ENCODE results near the gene WDR91.
"Not testable (repeated sequence)": the region's sequence is repeated elsewhere in the genome, so short reads cannot be mapped to it uniquely, and the experiment has no call there.

WDR91 gene

DNA sequence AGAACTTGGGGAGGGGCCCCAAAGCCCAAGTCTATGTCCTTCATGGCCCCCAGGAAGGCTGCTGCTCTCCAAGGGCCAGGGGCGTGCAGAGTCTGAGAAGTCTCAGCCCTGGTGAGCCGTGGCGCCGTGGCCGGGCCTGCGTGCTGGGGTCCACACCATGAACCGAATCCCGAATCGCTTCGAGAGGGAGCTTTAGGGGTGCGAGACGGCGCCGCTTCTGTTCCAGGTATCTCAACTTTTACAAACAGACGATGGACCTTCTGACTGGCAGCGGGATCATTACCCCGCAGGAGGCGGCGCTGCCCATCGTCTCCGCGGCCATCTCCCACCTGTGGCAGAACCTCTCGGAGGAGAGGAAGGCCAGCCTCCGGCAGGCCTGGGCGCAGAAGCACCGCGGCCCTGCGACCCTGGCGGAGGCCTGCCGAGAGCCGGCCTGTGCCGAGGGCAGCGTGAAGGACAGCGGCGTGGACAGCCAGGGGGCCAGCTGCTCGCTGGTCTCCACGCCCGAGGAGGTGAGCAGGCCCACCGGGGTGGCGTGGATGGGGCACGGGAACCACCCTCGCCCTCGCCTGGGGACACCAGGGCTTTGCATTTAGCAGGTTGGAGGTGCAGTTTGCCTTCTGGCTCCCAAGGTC, 35.0 kb upstream of the WDR91 start:
- Histone ChIP-seq H3K4me3 (ENCODE audit: extremely low read depth, insufficient read depth, low read length, poor library complexity, severe bottlenecking) (no peak overlapping the region), H3K4me1 (ENCODE audit: control insufficient read depth, insufficient read depth, low read length, poor library complexity, severe bottlenecking) (no peaks in the 10 kb centered on the region), H3K9me3 (ENCODE audit: control insufficient read depth, low read length) (no peaks in the 10 kb centered on the region), H3K27ac (ENCODE audit: low read depth, low read length, severe bottlenecking) (no peak overlapping the region), H3K36me3 (ENCODE audit: control insufficient read depth, insufficient read depth, low read length) (no peaks in the 10 kb centered on the region)
- WGBS, 2 experiments (ENCODE audit: insufficient coverage in 2 of 2), result 94 to 95% methylated on average over 37 to 42 of the region's 43 CpGs

GRCh38 chr7:135245226-135246190, 34.2 kb upstream of the WDR91 start:
- Histone ChIP-seq H3K9me3 (ENCODE audit: control insufficient read depth, low read length) (no peaks in the 10 kb centered on the region), H3K4me1 (ENCODE audit: control insufficient read depth, insufficient read depth, low read length, poor library complexity, severe bottlenecking) (no peaks in the 10 kb centered on the region), H3K27ac (ENCODE audit: low read depth, low read length, severe bottlenecking) (no peak overlapping the region), H3K4me3 (ENCODE audit: extremely low read depth, insufficient read depth, low read length, poor library complexity, severe bottlenecking) (no peak overlapping the region), H3K36me3 (ENCODE audit: control insufficient read depth, insufficient read depth, low read length) (no peaks in the 10 kb centered on the region)
- WGBS, 2 experiments (ENCODE audit: insufficient coverage in 2 of 2), result 87 to 93% methylated on average over 6 to 7 of the region's 9 CpGs

DNA sequence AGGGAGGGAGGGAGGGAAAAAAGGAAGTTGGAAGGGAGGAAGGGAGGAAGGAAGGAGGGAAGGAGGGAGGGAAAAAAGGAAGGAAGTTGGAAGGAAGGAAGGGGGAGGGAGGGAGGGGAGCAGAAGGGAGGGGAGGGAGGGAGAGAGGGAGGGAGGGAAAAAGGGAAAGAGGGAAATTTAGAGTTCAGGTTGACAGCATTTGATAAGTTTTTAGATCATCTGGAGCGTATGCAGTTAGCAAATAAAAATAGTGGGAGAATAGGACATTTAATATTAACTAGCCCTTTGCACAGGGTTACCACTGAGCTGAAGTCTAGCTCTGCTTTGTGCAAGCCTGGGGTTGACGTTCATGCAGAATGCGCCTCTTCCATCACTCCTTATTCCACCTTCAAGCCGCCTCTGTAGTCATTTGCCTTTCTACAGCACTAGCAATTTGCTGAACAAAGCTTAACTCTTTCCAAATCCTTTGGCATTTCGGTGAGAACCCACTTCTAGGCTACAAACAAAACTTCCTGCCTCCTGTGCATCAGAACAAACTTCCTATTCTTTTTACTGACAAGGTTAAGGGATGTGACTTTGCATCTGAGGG, 30.9 kb upstream of the WDR91 start:
- Histone ChIP-seq H3K4me3 (ENCODE audit: extremely low read depth, insufficient read depth, low read length, poor library complexity, severe bottlenecking) (no peak overlapping the region), H3K9me3 (ENCODE audit: control insufficient read depth, low read length) (no peaks in the 10 kb centered on the region)
- 76 to 81% methylated on average over 4 to 5 of the region's 5 CpGs for WGBS, 2 experiments (ENCODE audit: insufficient coverage in 2 of 2)

DNA sequence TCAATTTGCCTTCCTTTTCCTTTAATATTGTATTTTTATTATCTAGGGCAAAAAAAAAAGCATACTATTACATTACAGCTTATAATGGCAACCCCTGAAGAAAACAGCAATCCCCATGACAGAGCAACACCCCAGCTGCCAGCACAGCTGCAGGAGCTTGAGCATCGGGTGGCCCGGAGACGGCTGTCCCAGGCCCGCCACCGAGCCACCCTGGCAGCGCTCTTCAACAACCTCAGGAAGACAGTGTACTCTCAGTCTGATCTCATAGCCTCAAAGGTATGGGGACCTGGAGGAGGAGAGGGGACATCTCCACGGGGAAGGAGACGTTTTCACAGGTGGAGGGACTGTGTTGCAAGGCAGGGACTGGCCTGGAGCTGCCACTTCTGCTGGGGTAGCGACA, 29.1 kb upstream of the WDR91 start:
- Histone ChIP-seq H3K4me1 (ENCODE audit: control insufficient read depth, insufficient read depth, low read length, poor library complexity, severe bottlenecking) (no peaks in the 10 kb centered on the region), H3K36me3 (ENCODE audit: control insufficient read depth, insufficient read depth, low read length) (no peaks in the 10 kb centered on the region), H3K27ac (ENCODE audit: low read depth, low read length, severe bottlenecking) (no peak overlapping the region), H3K9me3 (ENCODE audit: control insufficient read depth, low read length) (no peaks in the 10 kb centered on the region), H3K4me3 (ENCODE audit: extremely low read depth, insufficient read depth, low read length, poor library complexity, severe bottlenecking) (no peak overlapping the region)
- 93 to 96% methylated on average over 3 to 8 of the region's 9 CpGs for WGBS, 2 experiments (ENCODE audit: insufficient coverage in 2 of 2)

More for the DNA sequence above, 30.9 kb upstream of the WDR91 start:
- H3K4me1 ChIP-seq (ENCODE audit: control insufficient read depth, insufficient read depth, low read length, poor library complexity, severe bottlenecking), result no peaks in the 10 kb centered on the region
- H3K36me3 ChIP-seq (ENCODE audit: control insufficient read depth, insufficient read depth, low read length), result no peaks in the 10 kb centered on the region
- H3K27ac ChIP-seq (ENCODE audit: low read depth, low read length, severe bottlenecking), result no peak overlapping the region

GRCh38 chr7:135239263-135239662, 27.9 kb upstream of the WDR91 start:
- no peaks in the 10 kb centered on the region for H3K36me3 ChIP-seq (ENCODE audit: control insufficient read depth, insufficient read depth, low read length)
- 84 to 91% methylated on average over 3 to 5 of the region's 7 CpGs for WGBS, 2 experiments (ENCODE audit: insufficient coverage in 2 of 2)
- no peaks in the 10 kb centered on the region for H3K4me1 ChIP-seq (ENCODE audit: control insufficient read depth, insufficient read depth, low read length, poor library complexity, severe bottlenecking)
- no peak overlapping the region for H3K4me3 ChIP-seq (ENCODE audit: extremely low read depth, insufficient read depth, low read length, poor library complexity, severe bottlenecking)
- no peak overlapping the region for H3K27ac ChIP-seq (ENCODE audit: low read depth, low read length, severe bottlenecking)
- H3K9me3 ChIP-seq (ENCODE audit: control insufficient read depth, low read length), result no peaks in the 10 kb centered on the region

- WGBS, 2 experiments (ENCODE audit: insufficient coverage in 2 of 2), result 91 to 93% methylated on average over 7 to 8 of the region's 11 CpGs
- no peaks in the 10 kb centered on the region for H3K4me1 ChIP-seq (ENCODE audit: control insufficient read depth, insufficient read depth, low read length, poor library complexity, severe bottlenecking)
Measured at GRCh38 chr7:135238112-135238744, 26.9 kb upstream of the WDR91 start.

DNA sequence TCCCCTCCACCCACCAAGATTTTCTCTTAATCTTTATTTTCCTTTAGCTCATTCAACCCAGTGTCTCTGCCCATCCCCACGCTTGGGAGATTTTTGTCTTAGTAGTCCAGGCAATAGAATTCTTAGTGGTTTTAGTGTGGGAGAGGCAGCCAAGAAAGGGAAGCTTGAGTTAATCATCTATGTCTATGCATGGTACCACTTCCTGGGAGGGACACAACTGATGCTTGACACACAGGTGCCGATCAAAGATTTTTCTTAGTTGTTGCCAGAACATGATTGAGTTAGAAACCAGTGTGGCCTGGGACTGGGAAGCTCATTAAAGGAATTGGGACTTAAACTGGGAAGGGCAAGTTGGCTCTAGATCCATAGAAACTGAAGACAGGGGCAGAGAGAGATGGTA, 25.4 kb upstream of the WDR91 start:
- Histone ChIP-seq H3K9me3 (ENCODE audit: control insufficient read depth, low read length) (no peaks in the 10 kb centered on the region), H3K4me1 (ENCODE audit: control insufficient read depth, insufficient read depth, low read length, poor library complexity, severe bottlenecking) (no peaks in the 10 kb centered on the region), H3K4me3 (ENCODE audit: extremely low read depth, insufficient read depth, low read length, poor library complexity, severe bottlenecking) (no peak overlapping the region), H3K36me3 (ENCODE audit: control insufficient read depth, insufficient read depth, low read length) (no peaks in the 10 kb centered on the region), H3K27ac (ENCODE audit: low read depth, low read length, severe bottlenecking) (no peak overlapping the region)
- WGBS, 2 experiments (ENCODE audit: insufficient coverage in 2 of 2), result 95 to 100% methylated on average over 2 of the region's 2 CpGs

More at GRCh38 chr7:135238112-135238744, 26.9 kb upstream of the WDR91 start:
- Histone ChIP-seq H3K9me3 (ENCODE audit: control insufficient read depth, low read length) (no peaks in the 10 kb centered on the region), H3K27ac (ENCODE audit: low read depth, low read length, severe bottlenecking) (no peak overlapping the region), H3K4me3 (ENCODE audit: extremely low read depth, insufficient read depth, low read length, poor library complexity, severe bottlenecking) (no peak overlapping the region), H3K36me3 (ENCODE audit: control insufficient read depth, insufficient read depth, low read length) (no peaks in the 10 kb centered on the region)

GRCh38 chr7:135235841-135236240, 24.5 kb upstream of the WDR91 start:
- no peak overlapping the region for H3K27ac ChIP-seq (ENCODE audit: low read depth, low read length, severe bottlenecking)
- no peaks in the 10 kb centered on the region for H3K9me3 ChIP-seq (ENCODE audit: control insufficient read depth, low read length)
- WGBS, 2 experiments (ENCODE audit: insufficient coverage in 2 of 2), result 83 to 91% methylated on average over 1 to 2 of the region's 5 CpGs
- H3K4me3 ChIP-seq (ENCODE audit: extremely low read depth, insufficient read depth, low read length, poor library complexity, severe bottlenecking), result no peak overlapping the region
- no peaks in the 10 kb centered on the region for H3K4me1 ChIP-seq (ENCODE audit: control insufficient read depth, insufficient read depth, low read length, poor library complexity, severe bottlenecking)
- H3K36me3 ChIP-seq (ENCODE audit: control insufficient read depth, insufficient read depth, low read length), result no peaks in the 10 kb centered on the region

DNA sequence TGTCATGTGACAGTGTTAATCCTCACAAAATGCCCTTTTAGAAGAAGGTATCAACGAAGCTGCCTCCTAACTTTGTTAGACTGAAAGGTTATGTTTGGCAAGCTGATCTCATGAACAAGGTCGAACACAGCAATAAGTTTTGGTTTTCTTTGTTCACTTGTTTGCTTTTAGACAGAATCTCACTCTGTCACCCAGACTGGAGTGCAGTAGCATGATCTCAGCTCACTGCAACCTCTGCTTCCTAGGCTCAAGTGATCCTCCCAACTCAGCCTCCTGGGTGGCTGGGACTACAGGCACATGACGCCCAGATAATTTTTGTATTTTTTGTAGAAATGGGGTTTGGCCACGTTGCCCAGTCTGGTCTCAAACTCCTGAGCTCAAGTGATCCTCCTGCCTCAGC, 23.4 kb upstream of the WDR91 start:
- H3K27ac ChIP-seq (ENCODE audit: low read depth, low read length, severe bottlenecking), result no peak overlapping the region
- no peaks in the 10 kb centered on the region for H3K9me3 ChIP-seq (ENCODE audit: control insufficient read depth, low read length)
- WGBS, 2 experiments (ENCODE audit: insufficient coverage in 2 of 2), result 93 to 100% methylated on average over 2 to 4 of the region's 4 CpGs

GRCh38 chr7:135234095-135234494, 22.8 kb upstream of the WDR91 start:
- not testable (repeated sequence) for H3K4me1 ChIP-seq (ENCODE audit: control insufficient read depth, insufficient read depth, low read length, poor library complexity, severe bottlenecking); H3K36me3 ChIP-seq (ENCODE audit: control insufficient read depth, insufficient read depth, low read length); H3K4me3 ChIP-seq (ENCODE audit: extremely low read depth, insufficient read depth, low read length, poor library complexity, severe bottlenecking); H3K27ac ChIP-seq (ENCODE audit: low read depth, low read length, severe bottlenecking); H3K9me3 ChIP-seq (ENCODE audit: control insufficient read depth, low read length)
- WGBS, 2 experiments (ENCODE audit: insufficient coverage in 2 of 2), result 96 to 97% methylated on average over 7 to 12 of the region's 14 CpGs

More for the DNA sequence above, 23.4 kb upstream of the WDR91 start:
- H3K36me3 ChIP-seq (ENCODE audit: control insufficient read depth, insufficient read depth, low read length), result no peaks in the 10 kb centered on the region
- no peak overlapping the region for H3K4me3 ChIP-seq (ENCODE audit: extremely low read depth, insufficient read depth, low read length, poor library complexity, severe bottlenecking)
- no peaks in the 10 kb centered on the region for H3K4me1 ChIP-seq (ENCODE audit: control insufficient read depth, insufficient read depth, low read length, poor library complexity, severe bottlenecking)
